Measurements from ENCODE around the gene JPT2.

The JPT2 gene

GRCh38 chr16:1635070-1635469, 43.0 kb upstream of the JPT2 start:
- Histone ChIP-seq H2AFZ (ENCODE audit: low read length) (no peak overlapping the region), H2BK12ac (ENCODE audit: low read length) (no peak overlapping the region), H3K4me2 (ENCODE audit: insufficient read depth, low read length, poor library complexity, severe bottlenecking) (no peak overlapping the region), H3K27ac (replicated peaks; ENCODE audit: low read length) (no peak overlapping the region), H2BK120ac (ENCODE audit: low read depth, low read length) (no peak overlapping the region), H3K4me3 (ENCODE audit: low read length in 2 of 2) (no peak overlapping the region), H4K91ac (ENCODE audit: low read depth, low read length, poor library complexity) (no peak overlapping the region), H3K36me3 (replicated peaks in 1 of 2; ENCODE audit: control insufficient read depth in 2 of 2, insufficient read depth in 2 of 2, low read length in 2 of 2) (peaks cover 51 to 94% of the 10 kb centered on the region in 2 donors), H2BK5ac (ENCODE audit: low read length) (no peak overlapping the region), H3K27me3 (ENCODE audit: control insufficient read depth in 3 of 3, insufficient read depth in 3 of 3, low read depth in 1 of 3, low read length in 3 of 3) (no peaks in the 10 kb centered on the region), H3K9me3 (replicated peaks in 1 of 2; ENCODE audit: control insufficient read depth in 2 of 2, insufficient read depth in 1 of 2, low read depth in 1 of 2, low read length in 2 of 2) (no peaks in the 10 kb centered on the region), H3K79me1 (ENCODE audit: low read depth, low read length) (peaks cover 29% of the 10 kb centered on the region), H2BK15ac (ENCODE audit: low read length) (no peak overlapping the region), H3K4ac (ENCODE audit: low read length) (no peak overlapping the region), H3K18ac (ENCODE audit: low read length) (no peak overlapping the region), H4K8ac (ENCODE audit: low read depth, low read length) (no peak overlapping the region), H3K4me1 (ENCODE audit: control insufficient read depth in 2 of 2, insufficient read depth in 1 of 2, low read depth in 1 of 2, low read length in 2 of 2) (no peaks in the 10 kb centered on the region), H3K9ac (ENCODE audit: low read depth, low read length, poor library complexity) (no peak overlapping the region), H2AK5ac (ENCODE audit: low read depth, low read length) (no peak overlapping the region), H3K14ac (ENCODE audit: low read length) (no peak overlapping the region), H3K23ac (ENCODE audit: low read depth, low read length, poor library complexity) (no peak overlapping the region)
- no peak for DNase-seq (ENCODE audit: low spot score)
- WGBS, 2 donors (ENCODE audit: extremely low coverage in 2 of 2, insufficient read length in 2 of 2, insufficient replicate concordance in 1 of 2): no CpG with 5 or more reads among the region's 13 CpGs

- no peak overlapping the region for H3K4ac ChIP-seq (ENCODE audit: low read length)
- H3K27ac ChIP-seq (replicated peaks; ENCODE audit: low read length): no peak overlapping the region
- no peaks in the 10 kb centered on the region for H3K27me3 ChIP-seq (ENCODE audit: control insufficient read depth in 3 of 3, insufficient read depth in 3 of 3, low read depth in 1 of 3, low read length in 3 of 3)
- no peak overlapping the region for H3K4me3 ChIP-seq (ENCODE audit: low read length in 2 of 2)
- H3K79me1 ChIP-seq (ENCODE audit: low read depth, low read length): peaks cover 25% of the 10 kb centered on the region
- no peak overlapping the region for H2BK5ac ChIP-seq (ENCODE audit: low read length)
- H4K8ac ChIP-seq (ENCODE audit: low read depth, low read length): no peak overlapping the region
- no CpG with 5 or more reads among the region's 11 CpGs for WGBS, 2 donors (ENCODE audit: extremely low coverage in 2 of 2, insufficient read length in 2 of 2, insufficient replicate concordance in 1 of 2)
- H3K9ac ChIP-seq (ENCODE audit: low read depth, low read length, poor library complexity): no peak overlapping the region
- no peaks in the 10 kb centered on the region for H3K4me1 ChIP-seq (ENCODE audit: control insufficient read depth in 2 of 2, insufficient read depth in 1 of 2, low read depth in 1 of 2, low read length in 2 of 2)
- no peak overlapping the region for H2BK15ac ChIP-seq (ENCODE audit: low read length)
- H3K23ac ChIP-seq (ENCODE audit: low read depth, low read length, poor library complexity): no peak overlapping the region
- no peak overlapping the region for H4K91ac ChIP-seq (ENCODE audit: low read depth, low read length, poor library complexity)
- no peak overlapping the region for H2BK120ac ChIP-seq (ENCODE audit: low read depth, low read length)
- H2BK12ac ChIP-seq (ENCODE audit: low read length): no peak overlapping the region
- H2AK5ac ChIP-seq (ENCODE audit: low read depth, low read length): no peak overlapping the region
- peaks cover 58 to 94% of the 10 kb centered on the region in 2 donors for H3K36me3 ChIP-seq (replicated peaks in 1 of 2; ENCODE audit: control insufficient read depth in 2 of 2, insufficient read depth in 2 of 2, low read length in 2 of 2)
- no peak overlapping the region for H2AFZ ChIP-seq (ENCODE audit: low read length)
- H3K18ac ChIP-seq (ENCODE audit: low read length): no peak overlapping the region
- no peaks in the 10 kb centered on the region for H3K9me3 ChIP-seq (replicated peaks in 1 of 2; ENCODE audit: control insufficient read depth in 2 of 2, insufficient read depth in 1 of 2, low read depth in 1 of 2, low read length in 2 of 2)
- no peak for DNase-seq (ENCODE audit: low spot score)
- H3K4me2 ChIP-seq (ENCODE audit: insufficient read depth, low read length, poor library complexity, severe bottlenecking): no peak overlapping the region
- H3K14ac ChIP-seq (ENCODE audit: low read length): no peak overlapping the region
These were observed 40.6 kb upstream of the JPT2 start for GRCh38 chr16:1637526-1637925.

GRCh38 chr16:1638757-1639156, 39.3 kb upstream of the JPT2 start:
- H2AK5ac ChIP-seq (ENCODE audit: low read depth, low read length): no peak overlapping the region
- H3K4me1 ChIP-seq (ENCODE audit: control insufficient read depth in 2 of 2, insufficient read depth in 1 of 2, low read depth in 1 of 2, low read length in 2 of 2): no peaks in the 10 kb centered on the region
- no peak overlapping the region for H2AFZ ChIP-seq (ENCODE audit: low read length)
- no peak for DNase-seq (ENCODE audit: low spot score)
- H2BK5ac ChIP-seq (ENCODE audit: low read length): no peak overlapping the region
- H3K9ac ChIP-seq (ENCODE audit: low read depth, low read length, poor library complexity): no peak overlapping the region
- H3K18ac ChIP-seq (ENCODE audit: low read length): no peak overlapping the region
- H3K79me1 ChIP-seq (ENCODE audit: low read depth, low read length): peaks cover 18% of the 10 kb centered on the region
- H4K91ac ChIP-seq (ENCODE audit: low read depth, low read length, poor library complexity): no peak overlapping the region
- no peak overlapping the region for H2BK120ac ChIP-seq (ENCODE audit: low read depth, low read length)
- H3K36me3 ChIP-seq (replicated peaks in 1 of 2; ENCODE audit: control insufficient read depth in 2 of 2, insufficient read depth in 2 of 2, low read length in 2 of 2): peaks cover 55 to 94% of the 10 kb centered on the region in 2 donors
- peak overlapping the region; percentile 65 for H4K8ac ChIP-seq (ENCODE audit: low read depth, low read length)
- no peaks in the 10 kb centered on the region for H3K9me3 ChIP-seq (replicated peaks in 1 of 2; ENCODE audit: control insufficient read depth in 2 of 2, insufficient read depth in 1 of 2, low read depth in 1 of 2, low read length in 2 of 2)
- no peak overlapping the region for H3K27ac ChIP-seq (replicated peaks; ENCODE audit: low read length)
- H3K23ac ChIP-seq (ENCODE audit: low read depth, low read length, poor library complexity): no peak overlapping the region
- H3K4me2 ChIP-seq (ENCODE audit: insufficient read depth, low read length, poor library complexity, severe bottlenecking): no peak overlapping the region
- no peak overlapping the region for H2BK15ac ChIP-seq (ENCODE audit: low read length)
- no CpG with 5 or more reads among the region's 8 CpGs for WGBS, 2 donors (ENCODE audit: extremely low coverage in 2 of 2, insufficient read length in 2 of 2, insufficient replicate concordance in 1 of 2)
- no peaks in the 10 kb centered on the region for H3K27me3 ChIP-seq (ENCODE audit: control insufficient read depth in 3 of 3, insufficient read depth in 3 of 3, low read depth in 1 of 3, low read length in 3 of 3)
- H3K4ac ChIP-seq (ENCODE audit: low read length): no peak overlapping the region
- no peak overlapping the region for H3K14ac ChIP-seq (ENCODE audit: low read length)
- H3K4me3 ChIP-seq (ENCODE audit: low read length in 2 of 2): no peak overlapping the region
- H2BK12ac ChIP-seq (ENCODE audit: low read length): no peak overlapping the region

DNA sequence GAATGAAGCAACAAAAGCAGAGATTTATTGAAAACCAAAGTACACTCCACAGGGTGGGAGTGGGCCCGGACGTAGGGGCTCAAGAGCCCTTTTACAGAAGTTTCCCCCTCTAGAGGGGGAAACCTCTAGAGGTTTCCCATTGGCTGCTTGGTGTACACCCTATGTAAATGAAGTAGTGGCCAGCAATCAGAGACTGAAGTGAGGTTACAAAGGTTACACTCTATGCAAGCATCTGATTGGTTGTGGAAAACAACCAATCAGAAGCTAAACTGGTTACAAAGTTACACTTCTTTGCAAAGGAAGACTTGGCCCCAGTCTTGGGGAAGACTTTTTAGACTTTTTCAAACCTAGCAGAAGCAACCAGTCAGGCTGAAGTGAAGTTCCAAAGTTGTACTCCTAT, 38.8 kb upstream of the JPT2 start:
- no CpG with 5 or more reads among the region's 2 CpGs for WGBS, 2 donors (ENCODE audit: extremely low coverage in 2 of 2, insufficient read length in 2 of 2, insufficient replicate concordance in 1 of 2)
- Histone ChIP-seq H3K79me1 (ENCODE audit: low read depth, low read length) (peaks cover 18% of the 10 kb centered on the region), H4K91ac (ENCODE audit: low read depth, low read length, poor library complexity) (no peak overlapping the region), H3K23ac (ENCODE audit: low read depth, low read length, poor library complexity) (no peak overlapping the region), H3K9ac (ENCODE audit: low read depth, low read length, poor library complexity) (no peak overlapping the region), H4K8ac (ENCODE audit: low read depth, low read length) (no peak overlapping the region), H3K4me1 (ENCODE audit: control insufficient read depth in 2 of 2, insufficient read depth in 1 of 2, low read depth in 1 of 2, low read length in 2 of 2) (no peaks in the 10 kb centered on the region), H3K27ac (replicated peaks; ENCODE audit: low read length) (no peak overlapping the region), H3K36me3 (replicated peaks in 1 of 2; ENCODE audit: control insufficient read depth in 2 of 2, insufficient read depth in 2 of 2, low read length in 2 of 2) (peaks cover 55 to 94% of the 10 kb centered on the region in 2 donors), H2BK5ac (ENCODE audit: low read length) (no peak overlapping the region), H2AFZ (ENCODE audit: low read length) (no peak overlapping the region), H2BK120ac (ENCODE audit: low read depth, low read length) (no peak overlapping the region), H3K18ac (ENCODE audit: low read length) (no peak overlapping the region), H3K4me2 (ENCODE audit: insufficient read depth, low read length, poor library complexity, severe bottlenecking) (no peak overlapping the region), H2BK12ac (ENCODE audit: low read length) (no peak overlapping the region), H3K4me3 (ENCODE audit: low read length in 2 of 2) (no peak overlapping the region), H2BK15ac (ENCODE audit: low read length) (no peak overlapping the region), H3K14ac (ENCODE audit: low read length) (no peak overlapping the region), H3K27me3 (ENCODE audit: control insufficient read depth in 3 of 3, insufficient read depth in 3 of 3, low read depth in 1 of 3, low read length in 3 of 3) (no peaks in the 10 kb centered on the region), H3K9me3 (replicated peaks in 1 of 2; ENCODE audit: control insufficient read depth in 2 of 2, insufficient read depth in 1 of 2, low read depth in 1 of 2, low read length in 2 of 2) (peaks cover 0 to 2% of the 10 kb centered on the region in 2 donors), H3K4ac (ENCODE audit: low read length) (no peak overlapping the region), H2AK5ac (ENCODE audit: low read depth, low read length) (no peak overlapping the region)
- no peak for DNase-seq (ENCODE audit: low spot score)
